Activated naive CD8-positive, alpha-beta T cell treated with anti-CD3 and anti-CD28 coated beads, Interleukin-2, amount 50 U/mL, for 24 hours (primary cell): ENCODE measurements around the gene KCTD14.

Experiments
- ATAC-seq: fragments of 150-1000 bp; cut with Tn5 transposase; one replicate; pipeline ENCODE4 v1.10.0; 2021
- DNase-seq: peaks from one replicate; pipeline ENCODE4 v3.0.0; 2021
- H3K27ac Mint-ChIP-seq: one replicate; pipeline ENCODE4 v1.8.0; 2021; ENCODE audit warnings: mild to moderate bottlenecking, mixed read lengths
- H3K27me3 Mint-ChIP-seq: one replicate; pipeline ENCODE4 v1.8.0; 2021; ENCODE audit warnings: mixed read lengths
- H3K36me3 Mint-ChIP-seq: one replicate; pipeline ENCODE4 v1.8.0; 2021; ENCODE audit warnings: low read depth, mixed read lengths
- H3K4me1 Mint-ChIP-seq: one replicate; pipeline ENCODE4 v1.8.0; 2021; ENCODE audit warnings: mixed read lengths
- H3K4me3 Mint-ChIP-seq: one replicate; pipeline ENCODE4 v1.8.0; 2021; ENCODE audit warnings: mild to moderate bottlenecking, moderate library complexity, mixed read lengths
- H3K9me3 Mint-ChIP-seq: one replicate; pipeline ENCODE4 v1.8.0; 2021; ENCODE audit warnings: mixed read lengths

Gene KCTD14

GRCh38 chr11:77981346-77981947, 41.6 kb downstream of the KCTD14 start:
- DNase-seq, result no peak
- Mint-ChIP-seq H3K27ac (no peak overlapping the region), H3K4me1 (peaks cover 4% of the 10 kb centered on the region), H3K27me3 (no peaks in the 10 kb centered on the region), H3K9me3 (no peaks in the 10 kb centered on the region), H3K36me3 (peaks cover 48% of the 10 kb centered on the region), H3K4me3 (no peak overlapping the region)
- no peak for ATAC-seq

GRCh38 chr11:77968337-77968736, 54.7 kb downstream of the KCTD14 start:
- no peak for ATAC-seq
- Mint-ChIP-seq H3K36me3 (peaks cover 23% of the 10 kb centered on the region), H3K4me1 (peaks cover 2% of the 10 kb centered on the region), H3K4me3 (no peak overlapping the region), H3K27me3 (no peaks in the 10 kb centered on the region), H3K27ac (no peak overlapping the region), H3K9me3 (no peaks in the 10 kb centered on the region)
- DNase-seq, result no peak

- H3K36me3 Mint-ChIP-seq, result peaks cover 19% of the 10 kb centered on the region
- ATAC-seq (no peak), DNase-seq (no peak)
- peaks cover 2% of the 10 kb centered on the region for H3K4me1 Mint-ChIP-seq
- H3K9me3 Mint-ChIP-seq, result no peaks in the 10 kb centered on the region
- H3K27me3 Mint-ChIP-seq, result no peaks in the 10 kb centered on the region
- H3K27ac Mint-ChIP-seq, result no peak overlapping the region
- H3K4me3 Mint-ChIP-seq, result no peak overlapping the region
These were observed 55.3 kb downstream of the KCTD14 start for GRCh38 chr11:77967753-77968152.

- Mint-ChIP-seq H3K27ac (no peak overlapping the region), H3K4me3 (no peak overlapping the region), H3K27me3 (no peaks in the 10 kb centered on the region), H3K36me3 (peaks cover 16% of the 10 kb centered on the region), H3K9me3 (no peaks in the 10 kb centered on the region), H3K4me1 (peaks cover 2% of the 10 kb centered on the region)
- no peak for DNase-seq
- no peak for ATAC-seq
These were observed 56.0 kb downstream of the KCTD14 start for GRCh38 chr11:77967121-77967520.

GRCh38 chr11:77966338-77966737, 56.7 kb downstream of the KCTD14 start:
- Mint-ChIP-seq H3K9me3 (no peaks in the 10 kb centered on the region), H3K36me3 (peaks cover 15% of the 10 kb centered on the region), H3K27ac (no peak overlapping the region), H3K4me3 (no peak overlapping the region), H3K4me1 (peaks cover 2% of the 10 kb centered on the region), H3K27me3 (no peaks in the 10 kb centered on the region)
- ATAC-seq, result no peak
- no peak for DNase-seq
